ENCODE measurements around the gene TTC19. TPM values are rescaled to one million over a fixed set of nuclear protein-coding genes. Genes with fewer than 3 reads are reported as not detected.

The TTC19 gene
- total RNA-seq, 2 donors from 2014 or later = 64.1 to 75.8 TPM

DNA sequence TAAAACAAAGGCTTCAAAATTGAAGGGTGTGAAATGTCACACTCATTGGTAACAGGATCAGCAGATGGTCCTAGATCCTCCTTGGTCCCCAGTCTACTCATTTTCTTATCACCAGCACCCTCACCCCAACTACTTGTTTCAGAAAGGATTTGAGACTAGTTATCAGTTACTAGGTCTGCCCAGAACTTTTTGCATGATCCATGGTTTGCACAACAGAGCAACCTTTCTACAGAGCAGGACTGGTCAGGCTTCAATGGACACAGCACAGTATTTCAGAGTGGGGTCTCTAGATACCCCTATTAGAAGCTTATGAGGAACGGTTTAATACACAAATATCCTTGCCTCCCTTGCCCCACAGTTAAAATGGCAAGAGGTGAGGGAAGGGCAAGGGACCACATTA, 25.6 kb downstream of the TTC19 start:
- Histone ChIP-seq H3K27me3 (no peaks in the 10 kb centered on the region), H3K4me1 (peaks cover 9% of the 10 kb centered on the region), H3K9me3 (no peaks in the 10 kb centered on the region), H3K27ac (no peak overlapping the region), H3K36me3 (replicated peaks in 1 of 2; ENCODE audit: insufficient read depth in 1 of 2, low read depth in 2 of 2) (peaks cover 0 to 29% of the 10 kb centered on the region in 2 donors), H3K4me3 (no peak overlapping the region)
- intact Hi-C loops (cut with DNase I) = no loop called here
- WGBS, 2 donors = 93 to 95% methylated on average over 1 of the region's 1 CpG
- TF ChIP-seq POLR2A (IDR thresholded peaks at IDR 0.05) = no peak
- TF ChIP-seq, protein P1, sequence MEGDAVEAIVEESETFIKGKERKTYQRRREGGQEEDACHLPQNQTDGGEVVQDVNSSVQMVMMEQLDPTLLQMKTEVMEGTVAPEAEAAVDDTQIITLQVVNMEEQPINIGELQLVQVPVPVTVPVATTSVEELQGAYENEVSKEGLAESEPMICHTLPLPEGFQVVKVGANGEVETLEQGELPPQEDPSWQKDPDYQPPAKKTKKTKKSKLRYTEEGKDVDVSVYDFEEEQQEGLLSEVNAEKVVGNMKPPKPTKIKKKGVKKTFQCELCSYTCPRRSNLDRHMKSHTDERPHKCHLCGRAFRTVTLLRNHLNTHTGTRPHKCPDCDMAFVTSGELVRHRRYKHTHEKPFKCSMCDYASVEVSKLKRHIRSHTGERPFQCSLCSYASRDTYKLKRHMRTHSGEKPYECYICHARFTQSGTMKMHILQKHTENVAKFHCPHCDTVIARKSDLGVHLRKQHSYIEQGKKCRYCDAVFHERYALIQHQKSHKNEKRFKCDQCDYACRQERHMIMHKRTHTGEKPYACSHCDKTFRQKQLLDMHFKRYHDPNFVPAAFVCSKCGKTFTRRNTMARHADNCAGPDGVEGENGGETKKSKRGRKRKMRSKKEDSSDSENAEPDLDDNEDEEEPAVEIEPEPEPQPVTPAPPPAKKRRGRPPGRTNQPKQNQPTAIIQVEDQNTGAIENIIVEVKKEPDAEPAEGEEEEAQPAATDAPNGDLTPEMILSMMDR (IDR thresholded peaks at IDR 0.05) = no peak
- DNase-seq (no peak), ATAC-seq (no peak)

DNA sequence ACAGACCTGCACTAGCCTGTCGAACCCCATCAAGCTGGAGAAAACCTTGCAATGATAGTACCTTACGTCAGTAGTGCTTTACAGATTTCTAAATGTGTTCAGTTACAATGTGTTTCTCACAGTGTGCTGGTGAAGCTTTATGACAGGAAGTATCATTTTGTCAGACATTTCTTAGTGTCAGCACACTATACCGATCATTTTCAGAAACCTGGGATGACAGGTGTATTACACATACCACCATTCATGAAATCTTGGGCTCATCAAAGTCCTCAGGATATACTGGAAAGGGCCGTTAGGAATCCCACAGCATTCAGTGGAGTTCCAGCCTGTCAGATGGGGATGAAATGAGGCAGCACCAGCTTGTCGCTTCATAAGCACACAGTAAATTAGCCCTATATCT, 27.3 kb downstream of the TTC19 start:
- DNase-seq (no peak), ATAC-seq (no peak)
- Histone ChIP-seq H3K27ac (peak overlapping the region in 1 of 4 donors; percentile 17), H3K27me3 (no peaks in the 10 kb centered on the region), H3K4me3 (no peak overlapping the region), H3K36me3 (replicated peaks in 1 of 2; ENCODE audit: insufficient read depth in 1 of 2, low read depth in 2 of 2) (peaks cover 0 to 33% of the 10 kb centered on the region in 2 donors), H3K9me3 (no peaks in the 10 kb centered on the region), H3K4me1 (peaks cover 9% of the 10 kb centered on the region)
- TF ChIP-seq, protein P1 (IDR thresholded peaks at IDR 0.05) = no peak
- TF ChIP-seq POLR2A (IDR thresholded peaks at IDR 0.05) = no peak
- 89 to 91% methylated on average over 5 of the region's 5 CpGs for WGBS, 2 donors
- intact Hi-C loops (cut with DNase I) = no loop called here

DNA sequence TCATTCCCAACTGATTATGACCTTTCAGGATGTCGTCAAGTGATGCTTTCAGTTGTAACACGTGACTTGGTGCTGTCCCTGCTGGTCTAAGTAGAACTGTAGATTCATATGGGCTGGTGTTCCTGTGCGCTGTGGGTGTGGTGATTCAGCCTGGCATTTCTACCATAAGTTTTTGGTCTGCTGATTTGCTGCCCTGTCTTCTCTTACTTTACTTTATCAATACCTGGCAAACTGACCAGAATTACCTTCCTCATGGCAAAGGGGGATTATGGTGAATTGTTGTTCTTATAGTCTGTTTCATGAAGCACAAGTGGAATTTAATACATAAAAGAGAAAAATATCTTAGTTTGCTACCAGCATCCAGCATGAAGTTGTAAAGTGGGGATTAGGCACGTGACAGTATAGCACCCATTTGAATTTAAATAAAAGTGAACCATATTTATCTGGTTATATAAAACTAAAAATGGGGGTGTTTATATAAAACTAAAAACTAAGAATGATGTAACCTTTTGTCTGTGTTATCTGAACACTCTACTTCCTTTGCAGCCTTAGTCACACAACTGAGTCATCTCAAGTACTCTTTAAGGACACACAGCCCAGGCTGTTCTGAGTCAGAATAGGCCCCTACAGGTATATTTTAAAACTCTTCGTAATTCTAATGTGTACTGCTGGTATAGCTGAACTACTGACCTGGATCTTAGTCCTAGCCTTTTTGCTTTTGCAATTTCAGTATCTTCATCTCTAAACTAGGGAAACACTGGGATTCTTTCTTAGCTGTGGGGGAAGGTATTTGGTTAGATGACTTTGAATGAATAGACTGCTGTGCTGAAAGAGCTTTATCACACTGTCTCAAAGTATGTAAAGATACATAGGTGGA, 28.3 kb downstream of the TTC19 start:
- 83 to 88% methylated on average over 5 of the region's 5 CpGs for WGBS, 2 donors
- intact Hi-C loops (cut with DNase I) = no loop called here
- Histone ChIP-seq H3K4me3 (no peak overlapping the region), H3K9me3 (no peaks in the 10 kb centered on the region), H3K36me3 (replicated peaks in 1 of 2; ENCODE audit: insufficient read depth in 1 of 2, low read depth in 2 of 2) (peaks cover 4 to 43% of the 10 kb centered on the region in 2 donors), H3K4me1 (peaks cover 9% of the 10 kb centered on the region), H3K27ac (peak overlapping the region in 3 of 4 donors; percentile 17 to 50 (median 48)), H3K27me3 (no peaks in the 10 kb centered on the region)
- ATAC-seq (peak; percentile 67), DNase-seq (peak in 2 of 4 donors; percentile 32 to 37)
- TF ChIP-seq, protein P1 (IDR thresholded peaks at IDR 0.05) = peak in 1 of 7 experiments; percentile 16
- no peak for TF ChIP-seq POLR2A (IDR thresholded peaks at IDR 0.05)

DNA sequence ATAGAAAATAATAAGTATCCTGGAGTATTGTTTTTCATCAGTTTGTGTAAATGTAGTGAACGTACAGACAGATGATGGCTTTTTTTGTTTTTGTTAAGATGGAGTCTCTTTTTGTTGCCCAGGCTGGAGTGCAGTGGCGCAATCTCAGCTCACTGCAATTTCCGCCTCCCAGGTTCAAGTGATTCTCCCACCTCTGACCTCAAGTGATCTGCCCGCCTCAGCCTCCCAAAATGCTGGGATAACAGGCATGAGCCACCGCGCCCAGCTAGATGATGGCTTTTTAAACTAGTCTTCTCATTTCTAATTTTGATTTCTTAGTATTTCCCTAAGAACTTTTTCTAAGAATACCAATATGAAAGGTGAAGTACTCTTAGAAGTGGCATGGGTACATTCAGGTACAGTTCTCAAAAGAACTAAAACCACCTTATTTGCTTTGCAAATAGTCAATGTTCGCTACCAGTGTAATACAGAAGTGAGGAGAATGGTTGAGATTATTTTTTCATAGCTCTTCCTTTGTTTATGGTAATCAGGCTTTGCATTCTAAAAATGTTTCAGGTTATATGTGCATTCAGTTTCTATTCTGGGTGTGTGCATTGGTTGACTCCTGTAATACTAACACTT, 34.2 kb downstream of the TTC19 start:
- H3K9me3 ChIP-seq = no peaks in the 10 kb centered on the region
- no peak overlapping the region for H3K4me3 ChIP-seq
- H3K4me1 ChIP-seq = no peaks in the 10 kb centered on the region
- no peaks in the 10 kb centered on the region for H3K27me3 ChIP-seq
- ATAC-seq (no peak), DNase-seq (no peak)
- H3K36me3 ChIP-seq (replicated peaks in 1 of 2; ENCODE audit: insufficient read depth in 1 of 2, low read depth in 2 of 2) = peaks cover 5 to 35% of the 10 kb centered on the region in 2 donors
- H3K27ac ChIP-seq = no peak overlapping the region
- intact Hi-C loops (cut with DNase I) = no loop called here
- TF ChIP-seq, protein P1 (IDR thresholded peaks at IDR 0.05) = no peak
- no peak for TF ChIP-seq POLR2A (IDR thresholded peaks at IDR 0.05)
- 92 to 95% methylated on average over 7 of the region's 7 CpGs for WGBS, 2 donors

Data from body of pancreas (tissue), 4 donors.